Skin epidermis (tissue), 12 donors: ENCODE data around the gene RMDN3.
A peak's percentile ranks its signal among the peaks of the same experiment; 100 is the strongest.

Experiments
- H3K27ac ChIP-seq, 21 experiments: fragments of 200-600 bp; sonication (generic) in 11 of 21; one replicate each; pipeline ENCODE4 v1.5.0; 2020; ENCODE audit warnings: mild to moderate bottlenecking in 3 of 21, inconsistent platforms in 2 of 21, moderate library complexity in 2 of 21
- H3K4me3 ChIP-seq, 7 experiments: fragments of 200-600 bp; sonication (generic) in 2 of 7; one replicate each; pipeline ENCODE4 v1.5.0; 2020; ENCODE audit warnings: inconsistent platforms in 2 of 7, mild to moderate bottlenecking in 2 of 7, moderate library complexity in 1 of 7

RMDN3 gene

GRCh38 chr15:40773902-40774301, 18.8 kb upstream of the RMDN3 start:
- no peak overlapping the region for H3K4me3 ChIP-seq
- H3K27ac ChIP-seq, result no peak overlapping the region

GRCh38 chr15:40773496-40773895, 18.4 kb upstream of the RMDN3 start:
- Histone ChIP-seq H3K27ac (no peak overlapping the region), H3K4me3 (no peak overlapping the region)

GRCh38 chr15:40772014-40772413, 17.0 kb upstream of the RMDN3 start:
- Histone ChIP-seq H3K4me3 (no peak overlapping the region), H3K27ac (peak overlapping the region in 4 of 21 experiments; percentile 35 to 83 (median 60))

- Histone ChIP-seq H3K4me3 (no peak overlapping the region), H3K27ac (peak overlapping the region in 7 of 21 experiments; percentile 71 to 83 (median 75))
Measured at GRCh38 chr15:40771242-40771641, 16.2 kb upstream of the RMDN3 start.

GRCh38 chr15:40770147-40770721, 15.2 kb upstream of the RMDN3 start:
- Histone ChIP-seq H3K27ac (peak overlapping the region in 19 of 21 experiments; percentile 1 to 83 (median 71)), H3K4me3 (peak overlapping the region in 2 of 7 experiments; percentile 0 to 17)

- peak within 1 kb of the TSS in 2 of 7 experiments; percentile 5 to 17 for H3K4me3 ChIP-seq
- peak within 1 kb of the TSS in 19 of 21 experiments; percentile 1 to 84 (median 71) for H3K27ac ChIP-seq
Measured at GRCh38 chr15:40769274-40770146, 14.5 kb upstream of the RMDN3 start, which contains the start of gene C15orf62. Gene C15orf62 (plus strand): TSS chr15:40769980. CDS start chr15:40770496, 516 bp downstream.

GRCh38 chr15:40768521-40769273, 13.6 kb upstream of the RMDN3 start:
- Histone ChIP-seq H3K27ac (peak overlapping the region in 19 of 21 experiments; percentile 1 to 84 (median 71)), H3K4me3 (peak overlapping the region in 1 of 7 experiments; percentile 5)

- H3K4me3 ChIP-seq, result no peak overlapping the region
Measured at GRCh38 chr15:40767838-40768500, 12.9 kb upstream of the RMDN3 start.

GRCh38 chr15:40766906-40767837, 12.1 kb upstream of the RMDN3 start:
- peak overlapping the region in 6 of 21 experiments; percentile 27 to 83 (median 72) for H3K27ac ChIP-seq
- no peak overlapping the region for H3K4me3 ChIP-seq

More at GRCh38 chr15:40767838-40768500, 12.9 kb upstream of the RMDN3 start:
- H3K27ac ChIP-seq, result peak overlapping the region in 10 of 21 experiments; percentile 1 to 84 (median 75)

- Histone ChIP-seq H3K4me3 (no peak overlapping the region), H3K27ac (peak overlapping the region in 12 of 21 experiments; percentile 26 to 84 (median 54))
Measured at GRCh38 chr15:40766194-40766815, 11.3 kb upstream of the RMDN3 start.

GRCh38 chr15:40764629-40765103, 9.6 kb upstream of the RMDN3 start:
- Histone ChIP-seq H3K4me3 (peak overlapping the region; percentile 35 to 59 (median 47)), H3K27ac (peak overlapping the region in 19 of 21 experiments; percentile 48 to 84 (median 74))

- H3K27ac ChIP-seq, result peak within 1 kb of the TSS in 20 of 21 experiments; percentile 25 to 84 (median 74)
- peak within 1 kb of the TSS; percentile 35 to 59 (median 47) for H3K4me3 ChIP-seq
Measured at GRCh38 chr15:40763801-40764628, 9.0 kb upstream of the RMDN3 start, which contains the start of gene GCHFR. Gene GCHFR (plus strand): TSS chr15:40764068. CDS start chr15:40764181, 113 bp downstream.

- peak overlapping the region in 20 of 21 experiments; percentile 25 to 84 (median 74) for H3K27ac ChIP-seq
- peak overlapping the region; percentile 35 to 59 (median 47) for H3K4me3 ChIP-seq
Measured at GRCh38 chr15:40762919-40763800, 8.1 kb upstream of the RMDN3 start.

- no peak overlapping the region for H3K4me3 ChIP-seq
- no peak overlapping the region for H3K27ac ChIP-seq
Measured at GRCh38 chr15:40759961-40760360, 4.9 kb upstream of the RMDN3 start.

- H3K4me3 ChIP-seq, result no peak overlapping the region
- H3K27ac ChIP-seq, result peak overlapping the region in 1 of 21 experiments; percentile 21
Measured at GRCh38 chr15:40756938-40757337, 1.9 kb upstream of the RMDN3 start.
